ENCODE data around the gene USP4.

USP4 gene

GRCh38 chr3:49339941-49340800 is at the start of gene USP4:
Gene USP4 (minus strand): TSS chr3:49340053. CDS start chr3:49340024, 29 bp downstream.
- Mint-ChIP-seq H3K4me3 (peak within 1 kb of the TSS; percentile 98), H3K9me3 (no peaks in the 10 kb centered on the region), H3K27ac (peak within 1 kb of the TSS; percentile 98), H3K27me3 (no peaks in the 10 kb centered on the region), H3K4me1 (ENCODE audit: low read depth) (peaks cover 60% of the 10 kb centered on the region), H3K36me3 (ENCODE audit: low read depth) (peaks cover 39% of the 10 kb centered on the region)
- intact Hi-C loops (cut with micrococcal nuclease), result loop anchor here (1.0 to 5.0 kb wide), 4 partner anchors 18 to 107 kb away; partner anchors contain the start of genes GPX1, RHOA and TCTA

DNA sequence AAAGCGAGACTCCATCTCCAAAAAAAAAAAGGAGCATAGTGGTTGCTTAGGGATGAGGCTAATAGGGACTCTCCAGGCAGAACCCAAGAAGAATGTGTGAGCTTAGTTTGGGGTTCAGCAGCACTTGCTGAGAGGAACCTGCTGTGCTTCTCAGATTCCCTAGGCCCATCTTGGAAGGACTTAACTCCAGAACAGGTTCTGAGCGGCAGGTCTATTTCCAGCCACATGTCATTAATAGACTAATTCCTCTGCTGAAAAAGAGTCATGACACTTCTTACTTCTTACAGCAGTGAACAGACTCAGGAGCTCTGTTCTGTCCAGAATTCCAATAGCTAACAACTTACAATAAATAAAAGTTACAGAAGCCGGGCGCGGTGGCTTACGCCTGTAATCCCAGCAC is 49.4 kb upstream of the USP4 start:
- Mint-ChIP-seq H3K27me3 (no peaks in the 10 kb centered on the region), H3K4me1 (ENCODE audit: low read depth) (peaks cover 59% of the 10 kb centered on the region), H3K9me3 (no peaks in the 10 kb centered on the region), H3K36me3 (ENCODE audit: low read depth) (peaks cover 47% of the 10 kb centered on the region), H3K27ac (no peak overlapping the region), H3K4me3 (no peak overlapping the region)
- intact Hi-C loops (cut with micrococcal nuclease), result no loop called here

DNA sequence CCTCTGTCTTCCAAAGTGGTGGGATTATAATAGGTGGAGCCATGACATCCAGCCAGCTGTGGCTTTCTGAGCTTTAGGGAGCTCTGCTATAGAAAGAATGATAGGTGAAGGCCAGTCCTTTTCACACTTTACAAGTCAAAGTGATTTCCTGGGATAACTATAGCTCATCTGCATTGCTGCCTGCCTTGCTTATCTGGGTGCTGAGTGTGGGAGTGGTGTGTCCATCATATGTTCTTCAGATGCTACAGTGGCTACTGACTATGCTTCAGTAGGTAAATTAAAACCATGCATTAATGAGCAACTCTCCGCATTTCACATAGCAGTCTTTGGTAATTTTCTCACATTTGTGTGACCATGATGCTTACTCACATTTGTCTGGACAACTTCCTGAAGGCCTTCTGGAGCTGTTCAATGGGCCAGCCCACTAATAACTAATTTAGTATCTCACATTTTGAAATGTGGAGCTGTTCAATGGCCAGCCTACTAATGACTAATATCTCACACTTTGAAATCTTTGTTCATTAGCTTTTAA is 48.5 kb upstream of the USP4 start:
- Mint-ChIP-seq H3K27me3 (no peaks in the 10 kb centered on the region), H3K27ac (no peak overlapping the region), H3K4me3 (no peak overlapping the region), H3K36me3 (ENCODE audit: low read depth) (peaks cover 42% of the 10 kb centered on the region), H3K4me1 (ENCODE audit: low read depth) (peaks cover 59% of the 10 kb centered on the region), H3K9me3 (no peaks in the 10 kb centered on the region)
- intact Hi-C loops (cut with micrococcal nuclease), result no loop called here

GRCh38 chr3:49387721-49388120 is 47.9 kb upstream of the USP4 start:
- no peak overlapping the region for H3K4me3 Mint-ChIP-seq
- intact Hi-C loops (cut with micrococcal nuclease), result no loop called here
- no peaks in the 10 kb centered on the region for H3K9me3 Mint-ChIP-seq
- peaks cover 55% of the 10 kb centered on the region for H3K4me1 Mint-ChIP-seq (ENCODE audit: low read depth)
- H3K27me3 Mint-ChIP-seq, result no peaks in the 10 kb centered on the region
- peak overlapping the region; percentile 63 for H3K27ac Mint-ChIP-seq
- H3K36me3 Mint-ChIP-seq (ENCODE audit: low read depth), result peaks cover 42% of the 10 kb centered on the region

GRCh38 chr3:49386056-49386756 is 46.4 kb upstream of the USP4 start:
- H3K36me3 Mint-ChIP-seq (ENCODE audit: low read depth), result peaks cover 36% of the 10 kb centered on the region
- no peaks in the 10 kb centered on the region for H3K9me3 Mint-ChIP-seq
- peaks cover 54% of the 10 kb centered on the region for H3K4me1 Mint-ChIP-seq (ENCODE audit: low read depth)
- H3K27ac Mint-ChIP-seq, result peak overlapping the region; percentile 63
- no peaks in the 10 kb centered on the region for H3K27me3 Mint-ChIP-seq
- peak overlapping the region; percentile 23 for H3K4me3 Mint-ChIP-seq
- intact Hi-C loops (cut with micrococcal nuclease), result no loop called here

DNA sequence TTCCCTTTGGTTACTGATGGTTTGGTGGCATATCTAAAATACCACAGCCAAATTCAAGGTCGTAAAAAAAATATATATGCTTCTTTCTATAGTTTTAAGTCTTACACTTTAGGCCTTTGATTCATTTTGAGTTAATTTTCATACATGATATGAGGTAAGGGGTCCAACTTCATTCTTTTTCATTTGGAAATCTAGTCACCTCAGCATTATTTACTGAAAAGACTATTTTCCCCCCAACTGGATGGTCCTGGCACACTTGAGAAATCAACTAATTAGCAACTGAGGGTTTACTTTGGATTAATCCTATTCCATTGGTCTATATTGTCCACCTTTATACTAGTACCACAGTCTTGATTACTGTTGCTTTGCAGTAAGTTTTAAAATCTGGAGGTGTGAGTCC is 45.8 kb upstream of the USP4 start:
- H3K9me3 Mint-ChIP-seq, result no peaks in the 10 kb centered on the region
- H3K4me3 Mint-ChIP-seq, result no peak overlapping the region
- H3K27me3 Mint-ChIP-seq, result no peaks in the 10 kb centered on the region
- intact Hi-C loops (cut with micrococcal nuclease), result no loop called here
- H3K36me3 Mint-ChIP-seq (ENCODE audit: low read depth), result peaks cover 36% of the 10 kb centered on the region
- H3K4me1 Mint-ChIP-seq (ENCODE audit: low read depth), result peaks cover 54% of the 10 kb centered on the region
- peak overlapping the region; percentile 63 for H3K27ac Mint-ChIP-seq

GRCh38 chr3:49383387-49383786 is 43.5 kb upstream of the USP4 start:
- intact Hi-C loops (cut with micrococcal nuclease), result no loop called here
- Mint-ChIP-seq H3K4me3 (no peak overlapping the region), H3K27me3 (no peaks in the 10 kb centered on the region), H3K36me3 (ENCODE audit: low read depth) (peaks cover 30% of the 10 kb centered on the region), H3K9me3 (no peaks in the 10 kb centered on the region), H3K27ac (peak overlapping the region; percentile 7), H3K4me1 (ENCODE audit: low read depth) (peaks cover 63% of the 10 kb centered on the region)

- H3K36me3 Mint-ChIP-seq (ENCODE audit: low read depth), result peaks cover 48% of the 10 kb centered on the region
- intact Hi-C loops (cut with micrococcal nuclease), result loop anchor here (10.0 kb wide), 1 partner anchor 64 kb away; no protein-coding TSS in a partner anchor
- no peak overlapping the region for H3K27ac Mint-ChIP-seq
- no peaks in the 10 kb centered on the region for H3K9me3 Mint-ChIP-seq
- no peak overlapping the region for H3K4me3 Mint-ChIP-seq
- H3K27me3 Mint-ChIP-seq, result no peaks in the 10 kb centered on the region
- peaks cover 66% of the 10 kb centered on the region for H3K4me1 Mint-ChIP-seq (ENCODE audit: low read depth)
Observed at GRCh38 chr3:49378249-49378895, 38.5 kb upstream of the USP4 start.

GRCh38 chr3:49377483-49377882 is 37.6 kb upstream of the USP4 start:
- H3K4me3 Mint-ChIP-seq, result no peak overlapping the region
- H3K4me1 Mint-ChIP-seq (ENCODE audit: low read depth), result peaks cover 69% of the 10 kb centered on the region
- H3K9me3 Mint-ChIP-seq, result no peaks in the 10 kb centered on the region
- no peak overlapping the region for H3K27ac Mint-ChIP-seq
- intact Hi-C loops (cut with micrococcal nuclease), result loop anchor here (10.0 kb wide), 1 partner anchor 63 kb away; no protein-coding TSS in a partner anchor
- peaks cover 48% of the 10 kb centered on the region for H3K36me3 Mint-ChIP-seq (ENCODE audit: low read depth)
- no peaks in the 10 kb centered on the region for H3K27me3 Mint-ChIP-seq

GRCh38 chr3:49371946-49372345 is 32.1 kb upstream of the USP4 start:
- peaks cover 94% of the 10 kb centered on the region for H3K36me3 Mint-ChIP-seq (ENCODE audit: low read depth)
- no peak overlapping the region for H3K4me3 Mint-ChIP-seq
- H3K4me1 Mint-ChIP-seq (ENCODE audit: low read depth), result peaks cover 42% of the 10 kb centered on the region
- H3K27me3 Mint-ChIP-seq, result no peaks in the 10 kb centered on the region
- no peaks in the 10 kb centered on the region for H3K9me3 Mint-ChIP-seq
- intact Hi-C loops (cut with micrococcal nuclease), result loop anchor here (5.0 to 10.0 kb wide), 2 partner anchors 35 to 57 kb away; no protein-coding TSS in a partner anchor
- no peak overlapping the region for H3K27ac Mint-ChIP-seq

DNA sequence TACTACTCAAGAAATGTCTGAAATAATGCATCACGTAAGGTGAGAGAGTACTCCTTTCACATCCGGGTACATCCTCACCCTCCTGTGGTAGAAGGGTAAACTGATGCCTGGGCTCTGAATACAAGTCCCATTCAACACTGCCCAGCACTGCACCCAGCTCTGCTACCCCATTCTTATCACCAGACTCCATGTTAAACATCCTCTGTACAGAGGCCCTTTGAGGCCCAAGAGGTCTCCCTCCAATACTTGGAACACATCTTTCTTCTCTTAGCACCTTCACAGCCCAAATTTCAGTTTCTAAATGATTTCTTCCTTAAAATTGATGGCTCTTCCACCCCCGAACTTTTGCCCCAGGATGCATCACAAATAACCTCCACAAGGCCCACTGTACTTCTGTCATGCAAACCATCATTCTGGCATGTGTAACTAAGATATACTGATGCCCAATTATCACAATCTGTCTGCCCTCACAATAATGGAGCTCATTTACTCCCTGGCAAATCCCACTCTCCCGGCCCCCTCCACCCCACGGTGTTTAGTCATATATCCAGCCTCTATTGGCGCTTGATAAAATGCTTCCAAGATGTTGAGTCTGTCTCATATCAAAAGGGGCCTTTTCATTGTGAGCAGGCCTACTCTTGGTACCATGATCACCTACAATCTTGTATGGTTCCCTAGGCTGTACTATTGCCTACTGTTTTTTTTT is 30.9 kb upstream of the USP4 start:
- peaks cover 98% of the 10 kb centered on the region for H3K36me3 Mint-ChIP-seq (ENCODE audit: low read depth)

DNA sequence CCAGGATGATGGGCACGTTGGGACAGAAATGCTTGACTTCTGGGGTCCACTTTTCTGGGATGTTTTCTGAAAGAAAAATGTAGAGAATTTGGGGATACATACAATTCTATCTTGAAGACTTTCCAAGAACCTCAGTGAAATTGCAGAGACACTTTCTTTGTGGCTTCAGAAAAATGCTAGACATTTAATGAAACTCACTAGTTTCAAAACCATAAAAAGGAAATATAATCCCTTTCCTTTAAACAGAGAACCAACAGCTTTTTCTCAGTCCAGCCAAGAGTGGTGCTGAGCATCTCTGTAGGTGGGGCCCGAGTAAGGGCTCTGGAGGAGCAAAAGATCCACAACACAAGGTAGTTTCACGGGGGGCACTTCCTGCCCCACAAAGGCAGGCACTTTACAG is 22.7 kb upstream of the USP4 start:
- peaks cover 31% of the 10 kb centered on the region for H3K4me1 Mint-ChIP-seq (ENCODE audit: low read depth)
- peaks cover 100% of the 10 kb centered on the region for H3K36me3 Mint-ChIP-seq (ENCODE audit: low read depth)
- intact Hi-C loops (cut with micrococcal nuclease), result no loop called here
- H3K9me3 Mint-ChIP-seq, result no peaks in the 10 kb centered on the region
- no peaks in the 10 kb centered on the region for H3K27me3 Mint-ChIP-seq
- H3K4me3 Mint-ChIP-seq, result no peak overlapping the region
- H3K27ac Mint-ChIP-seq, result peak overlapping the region; percentile 32

More for the DNA sequence above, 30.9 kb upstream of the USP4 start:
- H3K27me3 Mint-ChIP-seq, result no peaks in the 10 kb centered on the region
- H3K9me3 Mint-ChIP-seq, result no peaks in the 10 kb centered on the region
- no peak overlapping the region for H3K27ac Mint-ChIP-seq
- intact Hi-C loops (cut with micrococcal nuclease), result loop anchor here (5.0 to 10.0 kb wide), 2 partner anchors 33 to 56 kb away; no protein-coding TSS in a partner anchor
- no peak overlapping the region for H3K4me3 Mint-ChIP-seq
- H3K4me1 Mint-ChIP-seq (ENCODE audit: low read depth), result peaks cover 31% of the 10 kb centered on the region

- intact Hi-C loops (cut with micrococcal nuclease), result no loop called here
- Mint-ChIP-seq H3K9me3 (no peaks in the 10 kb centered on the region), H3K4me1 (ENCODE audit: low read depth) (peaks cover 46% of the 10 kb centered on the region), H3K36me3 (ENCODE audit: low read depth) (peaks cover 100% of the 10 kb centered on the region), H3K27ac (no peak overlapping the region), H3K27me3 (no peaks in the 10 kb centered on the region), H3K4me3 (no peak overlapping the region)
Observed at GRCh38 chr3:49359623-49360022, 19.8 kb upstream of the USP4 start.
